A673 (cell line): ENCODE results near the gene RIBC2. TPM values are rescaled to one million over a fixed set of nuclear protein-coding genes. Genes with fewer than 3 reads are reported as not detected.

ENCODE experiments used
- BruUV-seq: library from RNA; stranded (reverse); fragments of 400-500 nt; replicated peaks from 2 replicates; lab custom pipeline; 2021; lab: Mats Ljungman, UMichigan
- CTCF ChIA-PET: fragments of 300-600 bp; sonication (Branson Sonifier 250); formaldehyde crosslinking; loops from one replicate; lab custom pipeline; 2022; ENCODE audit warnings: antibody characterized with exemption; lab: Charles Lee
- POLR2A ChIA-PET: fragments of 300-600 bp; sonication (Branson Sonifier 250); formaldehyde crosslinking; loops from one replicate; lab custom pipeline; 2022; ENCODE audit warnings: antibody characterized with exemption; ENCODE audit not compliant: low non-redundant PET; lab: Charles Lee
- DNase-seq: peaks from one replicate; pipeline ENCODE4 v3.0.0-alpha.2; 2015; ENCODE audit warnings: low spot score
- H3K27ac ChIP-seq: fragments of 200-600 bp; sonication (generic); 2 replicates; pipeline ENCODE4 v1.5.1; 2016; ENCODE audit warnings: mixed run types, low read depth, mild to moderate bottlenecking, mixed read lengths, antibody characterized with exemption, low read length; ENCODE audit not compliant: poor library complexity, severe bottlenecking
- H3K27me3 ChIP-seq: fragments of 200-600 bp; sonication (generic); replicated peaks from 2 replicates; pipeline ENCODE4 v1.6.1; 2017; ENCODE audit warnings: mixed run types, low read depth, mild to moderate bottlenecking, mixed read lengths, antibody characterized with exemption, low read length; ENCODE audit not compliant: insufficient read depth, poor library complexity
- H3K36me3 ChIP-seq: fragments of 200-600 bp; sonication (generic); 2 replicates; pipeline ENCODE4 v1.6.1; 2016; ENCODE audit warnings: mixed run types, mild to moderate bottlenecking, mixed read lengths, antibody characterized with exemption, low read length; ENCODE audit not compliant: insufficient read depth, poor library complexity, severe bottlenecking
- H3K4me1 ChIP-seq: fragments of 200-600 bp; sonication (generic); 2 replicates; pipeline ENCODE4 v1.6.1; 2017; ENCODE audit warnings: mixed run types, mild to moderate bottlenecking, mixed read lengths, antibody characterized with exemption, low read length; ENCODE audit not compliant: insufficient read depth, poor library complexity, severe bottlenecking
- H3K4me3 ChIP-seq: fragments of 200-600 bp; sonication (generic); 2 replicates; pipeline ENCODE4 v1.5.1; 2016; ENCODE audit warnings: low read depth, mixed run types, mild to moderate bottlenecking, mixed read lengths, low read length; ENCODE audit not compliant: poor library complexity, severe bottlenecking
- H3K9me3 ChIP-seq: fragments of 200-600 bp; sonication (generic); 2 replicates; pipeline ENCODE4 v1.6.1; 2016; ENCODE audit warnings: mixed run types, low read depth, mild to moderate bottlenecking, mixed read lengths, antibody characterized with exemption, low read length; ENCODE audit not compliant: poor library complexity, severe bottlenecking
- EZH2 ChIP-seq: fragments of 200-600 bp; sonication (generic); IDR thresholded peaks from 2 replicates; pipeline ENCODE4 v1.6.1; 2017; ENCODE audit warnings: borderline replicate concordance, low read depth, mild to moderate bottlenecking, mixed read lengths, antibody characterized with exemption, low read length; ENCODE audit not compliant: poor library complexity, severe bottlenecking
- intact Hi-C: fragments of 100-400 bp; cut with micrococcal nuclease; formaldehyde crosslinking; loops from one replicate; pipeline ENCODE4 v1.10.0; 2022; ENCODE audit not compliant: unreplicated experiment
- total RNA-seq: library from RNA; stranded (reverse); gene quantifications from 2 replicates; pipeline ENCODE4 v1.2.3, GENCODE V29; 2021
- TF ChIP-seq, protein P1 (sequence below): fragments of 300-800, 200-600 bp; sonication (generic); conservative IDR thresholded peaks from 2 replicates; pipeline ENCODE4 v1.5.1; 2017; ENCODE audit warnings: low read depth, mild to moderate bottlenecking, antibody characterized with exemption, low read length, moderate library complexity, mixed read lengths

RIBC2 gene
- total RNA-seq, 1 experiment from 2014 or later, result 14.9 TPM

DNA sequence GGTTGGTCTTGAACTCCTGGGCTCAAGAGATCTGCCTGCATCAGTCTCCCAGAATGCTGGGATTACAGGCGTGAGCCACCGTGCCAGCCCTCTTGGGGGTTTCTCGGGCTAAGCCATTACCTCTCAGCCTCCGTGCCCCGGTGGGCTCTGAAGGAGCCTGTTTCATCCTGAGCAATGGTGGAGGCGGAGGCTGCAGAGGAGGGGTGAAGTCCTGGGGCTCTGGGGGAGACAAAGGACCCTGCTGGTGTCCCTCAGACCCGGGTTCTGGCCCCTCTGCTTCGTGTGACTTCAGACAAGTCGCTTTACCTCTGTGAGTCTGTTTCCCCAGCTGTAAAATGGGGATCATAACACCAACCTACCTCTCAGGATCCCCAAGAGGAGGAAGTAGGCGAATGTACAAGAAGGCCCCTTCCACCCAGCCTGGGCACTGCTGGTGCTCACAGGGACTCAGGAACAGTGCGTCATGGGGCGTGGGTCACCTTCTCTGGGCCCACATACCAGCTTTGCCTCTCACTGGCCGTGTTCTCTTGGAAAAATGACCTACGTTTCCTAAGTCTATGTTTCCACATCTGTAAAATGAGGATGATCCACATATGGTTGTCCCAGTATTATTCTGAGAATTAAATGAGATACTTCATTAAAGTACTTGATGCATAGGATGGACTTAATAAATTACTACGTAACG, 36.8 kb downstream of the RIBC2 start:
- no peak overlapping the region for H3K4me3 ChIP-seq
- TF ChIP-seq EZH2, result no peak
- TF ChIP-seq, protein P1, sequence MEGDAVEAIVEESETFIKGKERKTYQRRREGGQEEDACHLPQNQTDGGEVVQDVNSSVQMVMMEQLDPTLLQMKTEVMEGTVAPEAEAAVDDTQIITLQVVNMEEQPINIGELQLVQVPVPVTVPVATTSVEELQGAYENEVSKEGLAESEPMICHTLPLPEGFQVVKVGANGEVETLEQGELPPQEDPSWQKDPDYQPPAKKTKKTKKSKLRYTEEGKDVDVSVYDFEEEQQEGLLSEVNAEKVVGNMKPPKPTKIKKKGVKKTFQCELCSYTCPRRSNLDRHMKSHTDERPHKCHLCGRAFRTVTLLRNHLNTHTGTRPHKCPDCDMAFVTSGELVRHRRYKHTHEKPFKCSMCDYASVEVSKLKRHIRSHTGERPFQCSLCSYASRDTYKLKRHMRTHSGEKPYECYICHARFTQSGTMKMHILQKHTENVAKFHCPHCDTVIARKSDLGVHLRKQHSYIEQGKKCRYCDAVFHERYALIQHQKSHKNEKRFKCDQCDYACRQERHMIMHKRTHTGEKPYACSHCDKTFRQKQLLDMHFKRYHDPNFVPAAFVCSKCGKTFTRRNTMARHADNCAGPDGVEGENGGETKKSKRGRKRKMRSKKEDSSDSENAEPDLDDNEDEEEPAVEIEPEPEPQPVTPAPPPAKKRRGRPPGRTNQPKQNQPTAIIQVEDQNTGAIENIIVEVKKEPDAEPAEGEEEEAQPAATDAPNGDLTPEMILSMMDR, result no peak
- intact Hi-C loops, result no loop called here
- BruUV-seq, result no TSS peak
- no peaks in the 10 kb centered on the region for H3K27me3 ChIP-seq
- DNase-seq, result no peak
- no peaks in the 10 kb centered on the region for H3K4me1 ChIP-seq
- no peaks in the 10 kb centered on the region for H3K36me3 ChIP-seq
- POLR2A ChIA-PET, result interaction anchor here (0.6 to 1.0 kb wide), 2 partner anchors 85 to 239 kb away, joined by 5 to 6 read pairs; no protein-coding TSS in a partner anchor
- no peak overlapping the region for H3K27ac ChIP-seq
- CTCF ChIA-PET, result no interaction called here
- no peaks in the 10 kb centered on the region for H3K9me3 ChIP-seq

DNA sequence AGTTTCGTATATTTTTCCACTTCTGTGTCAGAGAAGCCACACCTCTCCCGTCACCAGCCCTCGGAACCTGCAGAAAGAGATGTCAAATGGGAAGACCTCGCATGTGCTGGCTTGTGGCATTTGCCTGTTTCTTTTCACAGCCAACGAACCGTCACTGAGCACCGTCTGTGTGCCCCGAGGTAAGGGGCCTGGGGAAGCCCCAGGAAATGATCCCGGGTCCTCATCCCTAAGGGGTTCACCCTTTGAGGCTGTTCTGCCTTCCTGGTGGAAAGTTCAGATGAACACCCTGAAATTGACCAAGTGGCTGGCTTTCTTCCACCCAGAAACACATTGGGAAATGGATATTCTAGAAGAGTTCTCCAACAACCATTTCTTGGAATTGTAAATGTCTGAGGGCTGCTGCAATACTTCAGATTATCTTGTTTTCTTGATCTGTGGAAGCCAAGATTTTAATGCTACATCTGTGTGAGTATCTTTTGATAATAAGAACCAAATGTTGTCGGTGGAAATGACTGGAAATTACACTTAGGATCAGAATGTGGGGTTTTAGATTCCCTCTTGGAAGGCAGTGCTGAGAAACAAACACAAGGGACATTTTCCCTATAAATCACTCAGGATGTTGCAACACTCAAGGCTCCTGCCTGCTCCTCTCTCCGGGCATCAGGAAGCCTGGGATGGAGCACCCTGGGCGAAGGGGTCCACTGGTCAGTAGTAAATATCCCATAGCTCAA, 37.6 kb downstream of the RIBC2 start:
- DNase-seq, result no peak
- Histone ChIP-seq H3K4me1 (no peaks in the 10 kb centered on the region), H3K9me3 (no peaks in the 10 kb centered on the region), H3K4me3 (no peak overlapping the region), H3K36me3 (no peaks in the 10 kb centered on the region), H3K27me3 (no peaks in the 10 kb centered on the region), H3K27ac (no peak overlapping the region)
- TF ChIP-seq, protein P1, result no peak
- TF ChIP-seq EZH2, result no peak
- POLR2A ChIA-PET, result no interaction called here
- BruUV-seq, result no TSS peak
- CTCF ChIA-PET, result no interaction called here
- intact Hi-C loops, result no loop called here

DNA sequence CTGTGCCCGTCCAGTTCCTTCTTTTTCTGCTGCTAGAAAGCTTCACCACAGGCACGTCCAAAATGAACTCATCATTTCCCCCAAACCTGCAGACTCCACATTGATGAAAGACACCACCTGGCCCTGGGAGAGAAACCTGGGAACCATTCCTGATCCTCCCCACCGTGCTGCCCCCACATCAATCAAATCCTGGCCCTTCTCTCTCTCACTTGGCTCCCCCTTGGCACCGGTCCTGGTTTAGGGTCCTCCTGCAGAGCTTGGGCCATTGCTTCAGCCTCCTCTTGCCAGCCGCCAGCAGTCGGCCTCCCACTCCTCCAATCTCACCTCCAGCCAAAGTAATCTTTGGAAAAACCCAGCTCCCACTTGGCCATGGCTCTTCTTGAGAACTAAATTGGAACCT, 38.5 kb downstream of the RIBC2 start:
- Histone ChIP-seq H3K36me3 (no peaks in the 10 kb centered on the region), H3K4me3 (no peak overlapping the region), H3K27ac (no peak overlapping the region), H3K27me3 (no peaks in the 10 kb centered on the region), H3K4me1 (no peaks in the 10 kb centered on the region), H3K9me3 (no peaks in the 10 kb centered on the region)
- POLR2A ChIA-PET, result no interaction called here
- CTCF ChIA-PET, result no interaction called here
- no peak for DNase-seq
- intact Hi-C loops, result no loop called here
- TF ChIP-seq EZH2, result no peak
- TF ChIP-seq, protein P1, result no peak
- no TSS peak for BruUV-seq
